Adipocyte (in vitro differentiated cells): ENCODE results near the gene TMEM144.
"Not testable (repeated sequence)": the region's sequence is repeated elsewhere in the genome, so short reads cannot be mapped to it uniquely, and the experiment has no call there.

ENCODE experiments used
- DNase-seq: peaks from one replicate; pipeline ENCODE4 v3.0.0-alpha.2; 2015; ENCODE audit warnings: low read depth
- H3K27me3 ChIP-seq: replicated peaks from 2 replicates; pipeline ENCODE4 v1.7.0; 2013; ENCODE audit warnings: mild to moderate bottlenecking, low read length, moderate library complexity; ENCODE audit not compliant: control insufficient read depth, insufficient read depth
- H3K36me3 ChIP-seq: 2 replicates; pipeline ENCODE4 v1.7.0; 2013; ENCODE audit warnings: low read length, mild to moderate bottlenecking, moderate library complexity; ENCODE audit not compliant: control insufficient read depth, insufficient read depth, severe bottlenecking
- H3K4me1 ChIP-seq: 2 replicates; pipeline ENCODE4 v1.7.0; 2013; ENCODE audit warnings: mild to moderate bottlenecking, low read length, moderate library complexity; ENCODE audit not compliant: control insufficient read depth, insufficient read depth
- H3K4me3 ChIP-seq: 2 replicates; pipeline ENCODE4 v1.7.0; 2013; ENCODE audit warnings: mild to moderate bottlenecking, low read length, moderate library complexity
- H3K9ac ChIP-seq: 2 replicates; pipeline ENCODE4 v1.7.0; 2013; ENCODE audit warnings: mild to moderate bottlenecking, low read length, moderate library complexity
- H3K9me3 ChIP-seq: 2 replicates; pipeline ENCODE4 v1.7.0; 2013; ENCODE audit warnings: mild to moderate bottlenecking, low read length, moderate library complexity; ENCODE audit not compliant: control insufficient read depth

Gene TMEM144

GRCh38 chr4:158211222-158211621 lies 936 bp downstream of the TMEM144 start:
- DNase-seq: no peak
- Histone ChIP-seq H3K4me3 (peak overlapping the region; percentile 87), H3K4me1 (peaks cover 25% of the 10 kb centered on the region), H3K9ac (peak overlapping the region; percentile 94), H3K9me3 (no peaks in the 10 kb centered on the region), H3K27me3 (no peaks in the 10 kb centered on the region), H3K36me3 (no peaks in the 10 kb centered on the region)

DNA sequence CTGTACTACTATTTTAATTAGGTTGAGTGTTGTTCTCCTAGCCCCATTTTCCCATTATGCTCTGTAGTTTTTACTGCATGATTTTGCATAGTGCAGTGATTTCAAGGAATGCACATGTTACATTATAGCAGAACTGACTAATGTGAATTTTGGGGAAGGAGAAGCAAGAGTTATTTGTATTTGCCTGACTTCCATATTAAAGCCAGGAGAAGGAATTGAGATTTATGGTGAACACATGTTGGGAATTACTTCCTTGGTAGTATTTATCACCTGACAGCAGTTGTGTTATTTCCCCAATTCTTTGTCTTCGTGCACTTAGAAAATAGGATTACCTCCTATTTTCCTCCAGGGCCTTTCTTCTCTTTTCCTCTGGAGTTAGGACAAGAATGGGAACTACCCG lies 3.2 kb downstream of the TMEM144 start:
- H3K4me1 ChIP-seq: peaks cover 21% of the 10 kb centered on the region
- no peak overlapping the region for H3K4me3 ChIP-seq
- no peaks in the 10 kb centered on the region for H3K9me3 ChIP-seq
- no peaks in the 10 kb centered on the region for H3K36me3 ChIP-seq
- no peak overlapping the region for H3K9ac ChIP-seq
- H3K27me3 ChIP-seq: no peaks in the 10 kb centered on the region
- no peak for DNase-seq

GRCh38 chr4:158214856-158215255 lies 4.6 kb downstream of the TMEM144 start:
- Histone ChIP-seq H3K4me1 (peaks cover 12% of the 10 kb centered on the region), H3K9ac (no peak overlapping the region), H3K4me3 (no peak overlapping the region), H3K36me3 (peaks cover 2% of the 10 kb centered on the region), H3K9me3 (no peaks in the 10 kb centered on the region), H3K27me3 (no peaks in the 10 kb centered on the region)
- no peak for DNase-seq

DNA sequence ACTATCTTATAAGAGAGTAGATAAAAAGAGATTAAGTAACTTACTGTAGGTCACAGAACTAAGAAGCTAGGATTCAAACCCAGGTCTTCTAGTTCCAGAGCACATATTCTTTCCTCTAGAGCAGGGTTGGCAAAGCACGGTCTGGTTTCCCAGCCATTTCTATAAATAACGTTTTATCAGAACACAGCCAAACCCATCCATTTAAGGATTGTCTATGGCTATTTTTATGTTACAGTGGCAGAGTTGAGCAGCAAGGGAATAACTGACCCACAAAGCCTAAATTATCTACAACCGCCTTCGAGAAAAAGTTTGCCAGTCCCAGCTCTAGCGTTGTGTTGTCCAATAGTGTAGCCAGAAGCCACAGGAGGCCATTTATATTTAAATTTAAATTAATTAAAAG lies 7.5 kb downstream of the TMEM144 start:
- Histone ChIP-seq H3K4me1 (peaks cover 5% of the 10 kb centered on the region), H3K4me3 (no peak overlapping the region), H3K9ac (no peak overlapping the region), H3K9me3 (no peaks in the 10 kb centered on the region), H3K27me3 (no peaks in the 10 kb centered on the region), H3K36me3 (peaks cover 2% of the 10 kb centered on the region)
- no peak for DNase-seq

DNA sequence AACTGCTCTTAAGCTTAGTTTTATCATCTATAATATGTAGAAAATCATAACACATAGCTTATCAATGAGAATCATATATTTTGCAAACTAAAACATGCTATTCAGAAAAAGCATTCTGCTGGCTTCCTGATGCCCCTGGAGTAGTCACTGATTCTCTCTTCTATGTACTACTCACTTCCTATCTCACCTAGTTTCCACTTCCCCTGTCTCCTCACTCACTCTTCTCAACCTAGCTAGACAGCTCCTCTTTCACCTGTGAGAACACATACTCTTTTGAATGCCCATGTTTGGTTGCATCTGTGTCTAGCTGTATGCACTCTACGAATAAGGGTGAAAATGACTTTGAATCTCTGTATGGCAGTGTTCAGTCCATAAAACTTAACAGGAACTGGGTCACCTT lies 9.3 kb downstream of the TMEM144 start:
- no peak overlapping the region for H3K9ac ChIP-seq
- no peak overlapping the region for H3K4me3 ChIP-seq
- no peaks in the 10 kb centered on the region for H3K9me3 ChIP-seq
- H3K4me1 ChIP-seq: peaks cover 5% of the 10 kb centered on the region
- DNase-seq: no peak
- no peaks in the 10 kb centered on the region for H3K27me3 ChIP-seq
- peaks cover 2% of the 10 kb centered on the region for H3K36me3 ChIP-seq

DNA sequence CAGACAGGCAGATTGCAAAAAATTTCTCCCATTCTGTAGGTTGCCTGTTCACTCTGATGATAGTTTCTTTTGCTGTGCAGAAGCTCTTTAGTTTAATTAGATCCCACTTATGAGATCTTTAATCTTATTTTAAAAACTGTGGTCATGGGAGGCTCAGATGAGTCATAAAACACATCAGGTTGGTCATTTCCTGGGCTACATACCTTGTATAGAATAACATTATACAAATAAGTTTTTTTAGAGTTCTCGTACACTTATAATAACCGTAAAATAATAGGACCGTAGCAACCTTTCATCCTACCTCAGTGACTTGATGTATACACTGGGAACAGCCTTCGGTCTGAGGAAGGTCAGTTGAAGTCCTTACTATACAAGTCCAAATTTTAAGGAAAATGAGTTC lies 14.0 kb downstream of the TMEM144 start:
- H3K9ac ChIP-seq, H3K27me3 ChIP-seq, DNase-seq, H3K9me3 ChIP-seq, H3K36me3 ChIP-seq, H3K4me1 ChIP-seq, H3K4me3 ChIP-seq: not testable (repeated sequence)

DNA sequence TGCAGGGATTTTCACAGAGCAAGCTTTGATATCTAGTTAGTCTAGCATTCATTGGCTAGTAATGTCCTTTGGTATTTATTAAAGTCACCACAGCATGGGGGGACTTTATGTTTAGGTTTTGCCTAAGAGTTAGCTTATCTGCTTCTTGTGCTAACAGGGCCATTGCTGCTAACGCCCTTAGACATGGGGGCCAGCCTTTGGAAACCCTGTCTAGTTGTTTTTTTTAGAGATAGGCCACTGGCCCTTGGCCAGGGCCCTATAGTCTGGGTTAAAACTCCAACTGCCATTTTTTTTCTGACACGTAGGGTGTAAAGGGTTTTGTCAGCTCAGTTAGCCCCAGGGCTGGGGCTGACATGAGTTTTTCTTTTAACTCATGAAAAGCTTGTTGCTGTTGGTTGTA lies 14.7 kb downstream of the TMEM144 start:
- not testable (repeated sequence) for H3K9me3 ChIP-seq, H3K4me3 ChIP-seq, DNase-seq, H3K36me3 ChIP-seq, H3K27me3 ChIP-seq, H3K9ac ChIP-seq, H3K4me1 ChIP-seq

GRCh38 chr4:158227880-158228279 lies 17.6 kb downstream of the TMEM144 start:
- not testable (repeated sequence) for H3K4me3 ChIP-seq, H3K4me1 ChIP-seq, H3K9ac ChIP-seq, H3K27me3 ChIP-seq, DNase-seq, H3K9me3 ChIP-seq, H3K36me3 ChIP-seq

DNA sequence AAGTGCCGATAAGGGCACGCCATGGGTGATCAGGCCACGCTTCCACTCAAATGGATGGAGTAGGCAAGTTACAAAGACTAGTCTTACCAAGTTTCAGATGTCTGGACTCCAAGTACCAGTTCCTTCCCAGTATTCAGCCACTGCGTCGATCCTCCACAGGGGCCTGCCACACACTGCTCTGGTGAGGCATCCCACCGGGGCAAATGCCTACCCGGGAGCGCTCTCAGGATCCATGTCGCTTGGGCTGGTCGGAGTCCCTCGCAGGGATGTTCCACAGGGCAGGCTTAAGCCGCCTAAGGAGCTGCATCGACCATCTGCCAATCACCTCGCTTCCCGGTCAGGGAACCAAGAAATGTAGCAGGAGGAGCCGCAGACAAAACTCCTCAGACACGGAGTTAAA lies 18.1 kb downstream of the TMEM144 start:
- not testable (repeated sequence) for H3K4me1 ChIP-seq, H3K4me3 ChIP-seq, H3K9me3 ChIP-seq, H3K27me3 ChIP-seq, H3K9ac ChIP-seq, DNase-seq, H3K36me3 ChIP-seq

GRCh38 chr4:158229768-158230167 lies 19.5 kb downstream of the TMEM144 start:
- Histone ChIP-seq H3K27me3 (no peaks in the 10 kb centered on the region), H3K4me3 (no peak overlapping the region), H3K9ac (no peak overlapping the region), H3K9me3 (no peaks in the 10 kb centered on the region), H3K4me1 (no peaks in the 10 kb centered on the region), H3K36me3 (no peaks in the 10 kb centered on the region)
- no peak for DNase-seq

DNA sequence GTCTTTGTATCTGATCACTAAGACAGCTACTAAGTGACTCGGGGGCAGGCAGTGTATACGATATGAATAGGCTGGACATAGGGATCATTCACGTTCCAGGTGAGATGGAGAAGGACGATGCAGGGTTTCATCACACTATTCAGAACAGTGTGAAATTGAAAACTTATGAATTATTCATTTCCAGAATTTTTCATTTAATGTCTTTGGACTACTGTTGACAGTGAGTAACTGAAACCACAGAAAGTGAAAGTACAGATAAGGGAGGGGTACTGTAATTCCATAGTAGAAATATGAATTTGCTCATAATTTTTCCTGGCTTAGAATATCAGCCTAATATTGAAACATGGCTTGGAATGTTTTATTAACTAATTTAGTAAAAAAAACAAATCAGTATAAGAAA lies 24.4 kb downstream of the TMEM144 start:
- no peaks in the 10 kb centered on the region for H3K9me3 ChIP-seq
- H3K9ac ChIP-seq: no peak overlapping the region
- no peaks in the 10 kb centered on the region for H3K36me3 ChIP-seq
- H3K27me3 ChIP-seq: no peaks in the 10 kb centered on the region
- peaks cover 7% of the 10 kb centered on the region for H3K4me1 ChIP-seq
- no peak overlapping the region for H3K4me3 ChIP-seq
- DNase-seq: no peak

DNA sequence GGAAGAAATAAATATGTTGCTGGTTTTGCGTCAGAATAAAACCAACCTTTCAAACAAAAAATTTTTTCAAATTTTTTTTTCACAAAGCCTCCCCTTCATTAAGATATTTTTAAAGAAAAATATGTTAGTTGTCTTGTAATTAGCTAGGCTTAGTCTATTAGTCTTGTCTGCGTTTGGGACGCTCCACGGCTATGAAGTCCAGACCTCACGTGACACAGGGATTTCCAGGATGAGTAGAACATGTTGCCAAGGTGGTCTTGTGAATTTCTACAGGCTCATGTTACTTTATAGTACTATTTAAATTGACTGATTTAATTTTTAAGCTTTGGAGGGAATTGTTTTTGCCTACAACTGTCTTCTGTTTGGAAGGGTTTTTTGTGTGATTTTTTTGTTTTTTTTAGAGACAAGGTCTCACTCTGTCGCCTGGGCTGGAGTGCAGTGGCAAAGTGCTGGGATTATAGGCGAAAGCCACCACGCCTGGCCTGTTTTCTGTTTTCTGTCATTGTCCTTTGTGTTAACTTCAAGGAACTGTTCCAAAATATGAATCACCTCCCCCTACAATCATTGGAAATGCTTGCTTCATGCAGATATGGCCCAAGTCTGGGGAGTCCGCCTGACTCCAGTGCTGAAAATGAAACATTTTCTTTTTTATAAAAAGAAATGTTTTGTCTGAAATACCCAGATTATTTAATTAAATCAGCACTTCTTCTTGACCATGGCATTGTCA lies 26.2 kb downstream of the TMEM144 start:
- Histone ChIP-seq H3K9ac (no peak overlapping the region), H3K27me3 (no peaks in the 10 kb centered on the region), H3K4me1 (peaks cover 7% of the 10 kb centered on the region), H3K4me3 (no peak overlapping the region), H3K9me3 (no peaks in the 10 kb centered on the region), H3K36me3 (no peaks in the 10 kb centered on the region)
- DNase-seq: no peak
